ENCODE data around the gene MOV10L1. TPM values are rescaled to one million over a fixed set of nuclear protein-coding genes. Genes with fewer than 3 reads are reported as not detected.

Gene MOV10L1
- total and polyA plus RNA-seq, 2 donors from 2014 or later = 0.38 to 0.62 TPM

GRCh38 chr22:50171319-50171964 lies 81.6 kb downstream of the MOV10L1 start:
- Histone ChIP-seq H3K9ac (ENCODE audit: low read length in 3 of 3) (no peak overlapping the region), H3K4me1 (ENCODE audit: control insufficient read depth in 2 of 3, insufficient read depth in 2 of 3, low read depth in 1 of 3, low read length in 3 of 3) (peaks cover 0 to 4% (median 0%) of the 10 kb centered on the region in 3 donors), H3K36me3 (ENCODE audit: control insufficient read depth in 2 of 3, insufficient read depth in 3 of 3, low read length in 3 of 3) (no peaks in the 10 kb centered on the region), H3K27me3 (ENCODE audit: control insufficient read depth, insufficient read depth, low read length) (peaks cover 3% of the 10 kb centered on the region), H3K9me3 (ENCODE audit: control insufficient read depth in 2 of 3, insufficient read depth in 1 of 3, low read length in 3 of 3) (no peaks in the 10 kb centered on the region), H3K27ac (ENCODE audit: low read depth in 2 of 2, low read length in 2 of 2) (no peak overlapping the region), H3K4me3 (ENCODE audit: low read length in 3 of 3) (peak overlapping the region in 1 of 3 donors; percentile 54)
- no peak for TF ChIP-seq CTCF (IDR thresholded peaks at IDR 0.05; ENCODE audit: borderline replicate concordance, extremely low read depth, insufficient read depth)
- FAIRE-seq = no peak
- peak in 2 of 5 donors; percentile 61 to 79 for DNase-seq
- intact Hi-C loops (cut with DNase I) = no loop called here

- DNase-seq (peak in 1 of 5 donors; percentile 36), FAIRE-seq (no peak)
- Histone ChIP-seq H3K4me3 (ENCODE audit: low read length in 3 of 3) (no peak overlapping the region), H3K9me3 (ENCODE audit: control insufficient read depth in 2 of 3, insufficient read depth in 1 of 3, low read length in 3 of 3) (no peaks in the 10 kb centered on the region), H3K9ac (ENCODE audit: low read length in 3 of 3) (no peak overlapping the region), H3K4me1 (ENCODE audit: control insufficient read depth in 2 of 3, insufficient read depth in 2 of 3, low read depth in 1 of 3, low read length in 3 of 3) (peaks cover 0 to 4% (median 0%) of the 10 kb centered on the region in 3 donors), H3K27ac (ENCODE audit: low read depth in 2 of 2, low read length in 2 of 2) (no peak overlapping the region), H3K36me3 (ENCODE audit: control insufficient read depth in 2 of 3, insufficient read depth in 3 of 3, low read length in 3 of 3) (no peaks in the 10 kb centered on the region), H3K27me3 (ENCODE audit: control insufficient read depth, insufficient read depth, low read length) (peaks cover 3% of the 10 kb centered on the region)
- intact Hi-C loops (cut with DNase I) = no loop called here
- no peak for TF ChIP-seq CTCF (IDR thresholded peaks at IDR 0.05; ENCODE audit: borderline replicate concordance, extremely low read depth, insufficient read depth)
Observed at GRCh38 chr22:50171965-50172421, 82.2 kb downstream of the MOV10L1 start.

- no peak for FAIRE-seq
- DNase-seq = peak in 2 of 5 donors; percentile 27 to 71
- no peak overlapping the region for H3K27ac ChIP-seq (ENCODE audit: low read depth in 2 of 2, low read length in 2 of 2)
- peaks cover 3% of the 10 kb centered on the region for H3K27me3 ChIP-seq (ENCODE audit: control insufficient read depth, insufficient read depth, low read length)
- TF ChIP-seq CTCF (IDR thresholded peaks at IDR 0.05; ENCODE audit: borderline replicate concordance, extremely low read depth, insufficient read depth) = no peak
- no peak overlapping the region for H3K9ac ChIP-seq (ENCODE audit: low read length in 3 of 3)
- H3K4me1 ChIP-seq (ENCODE audit: control insufficient read depth in 2 of 3, insufficient read depth in 2 of 3, low read depth in 1 of 3, low read length in 3 of 3) = peaks cover 0 to 4% (median 0%) of the 10 kb centered on the region in 3 donors
- intact Hi-C loops (cut with DNase I) = no loop called here
- H3K9me3 ChIP-seq (ENCODE audit: control insufficient read depth in 2 of 3, insufficient read depth in 1 of 3, low read length in 3 of 3) = no peaks in the 10 kb centered on the region
- no peaks in the 10 kb centered on the region for H3K36me3 ChIP-seq (ENCODE audit: control insufficient read depth in 2 of 3, insufficient read depth in 3 of 3, low read length in 3 of 3)
- no peak overlapping the region for H3K4me3 ChIP-seq (ENCODE audit: low read length in 3 of 3)
Observed at GRCh38 chr22:50173311-50173982, 83.6 kb downstream of the MOV10L1 start.

Data from kidney (tissue), 14 donors.